Stomach smooth muscle (tissue), 2 donors: ENCODE data around the gene SLMAP.

Experiments
- H3K27ac ChIP-seq: one replicate; pipeline ENCODE4 v1.7.0; 2013; ENCODE audit warnings: mild to moderate bottlenecking, low read length, inconsistent platforms
- H3K27me3 ChIP-seq, 2 donors: one replicate each; pipeline ENCODE4 v1.7.0; 2013; ENCODE audit warnings: low read length in 2 of 2; ENCODE audit not compliant: insufficient read depth in 2 of 2, control insufficient read depth in 1 of 2
- H3K36me3 ChIP-seq, 2 donors: one replicate each; pipeline ENCODE4 v1.7.0; 2013; ENCODE audit warnings: low read length in 2 of 2; ENCODE audit not compliant: control insufficient read depth in 2 of 2, insufficient read depth in 2 of 2
- H3K4me1 ChIP-seq: one replicate; pipeline ENCODE4 v1.7.0; 2013; ENCODE audit warnings: low read length; ENCODE audit not compliant: control insufficient read depth, insufficient read depth
- H3K4me3 ChIP-seq, 2 donors: one replicate each; pipeline ENCODE4 v1.7.0; 2013; ENCODE audit warnings: low read length in 2 of 2
- H3K9ac ChIP-seq, 2 donors: one replicate each; pipeline ENCODE4 v1.7.0; 2013; ENCODE audit warnings: low read length in 2 of 2, mild to moderate bottlenecking in 1 of 2
- H3K9me3 ChIP-seq, 2 donors: one replicate each; pipeline ENCODE4 v1.7.0; 2013; ENCODE audit warnings: low read length in 2 of 2; ENCODE audit not compliant: control insufficient read depth in 2 of 2
- donor health status: healthy.
- donor health status: Pancreatic carcinoma.

The SLMAP gene

DNA sequence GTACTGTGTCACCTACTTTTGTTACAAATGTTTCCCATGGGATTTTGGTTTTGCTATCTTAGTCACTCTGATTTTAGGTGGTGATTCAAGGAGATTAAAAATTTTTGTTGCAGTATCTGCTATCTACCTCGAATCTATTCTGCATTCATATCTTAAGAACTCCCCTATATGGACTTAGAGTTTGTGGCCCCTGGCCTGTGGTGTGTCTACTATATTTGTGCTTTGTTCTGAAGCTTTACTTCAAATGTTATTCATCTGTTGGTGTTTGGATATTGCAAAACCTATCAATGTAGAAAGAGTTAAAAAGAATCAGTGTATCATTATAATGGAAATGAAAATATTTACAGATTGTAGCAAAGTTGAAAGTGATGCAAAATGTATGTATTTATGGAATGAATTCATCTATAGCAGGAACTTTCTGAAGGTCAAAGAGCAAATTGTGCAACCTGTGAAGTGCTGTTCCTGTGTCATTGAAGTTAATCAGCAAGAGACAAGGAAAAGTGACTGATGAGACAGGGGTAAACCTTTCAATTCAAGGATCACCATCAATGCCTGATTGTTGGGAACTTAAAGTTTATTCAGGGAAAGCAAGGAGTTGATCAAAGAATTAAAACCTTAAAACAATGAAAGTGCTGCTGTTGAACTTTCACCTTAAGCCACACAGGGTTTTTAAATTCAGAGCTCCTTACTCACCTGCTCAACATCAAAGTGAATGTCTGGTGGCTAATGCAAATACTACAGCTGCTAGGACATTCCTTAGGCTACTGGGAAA lies 71.0 kb downstream of the SLMAP start:
- Histone ChIP-seq H3K36me3 (peaks cover 3 to 4% of the 10 kb centered on the region in 2 donors), H3K27me3 (no peaks in the 10 kb centered on the region), H3K9me3 (no peaks in the 10 kb centered on the region), H3K4me1 (peaks cover 4% of the 10 kb centered on the region), H3K9ac (no peak overlapping the region), H3K4me3 (no peak overlapping the region), H3K27ac (no peak overlapping the region)

DNA sequence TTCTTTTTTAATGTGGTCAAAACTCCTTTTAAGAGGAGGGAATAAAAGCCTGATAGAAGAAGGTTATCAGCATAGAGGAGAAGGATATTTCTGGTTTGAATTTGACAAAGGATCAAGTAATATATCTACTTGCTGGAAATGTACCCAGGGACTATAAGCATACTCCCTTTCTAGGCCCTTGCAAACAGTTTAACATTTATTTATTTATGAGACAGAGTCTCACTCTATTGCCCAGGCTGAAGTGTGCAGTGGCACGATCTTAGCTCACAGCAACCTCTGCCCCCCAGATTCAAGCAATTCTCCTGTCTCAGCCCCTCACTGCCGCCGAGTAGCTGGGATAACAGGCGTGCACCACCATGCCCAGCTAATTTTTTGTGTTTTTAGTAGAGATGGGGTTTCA lies 71.6 kb downstream of the SLMAP start:
- Histone ChIP-seq H3K36me3 (peaks cover 3 to 4% of the 10 kb centered on the region in 2 donors), H3K27ac (no peak overlapping the region), H3K9me3 (no peaks in the 10 kb centered on the region), H3K4me3 (no peak overlapping the region), H3K9ac (no peak overlapping the region), H3K27me3 (no peaks in the 10 kb centered on the region), H3K4me1 (peaks cover 4% of the 10 kb centered on the region)

DNA sequence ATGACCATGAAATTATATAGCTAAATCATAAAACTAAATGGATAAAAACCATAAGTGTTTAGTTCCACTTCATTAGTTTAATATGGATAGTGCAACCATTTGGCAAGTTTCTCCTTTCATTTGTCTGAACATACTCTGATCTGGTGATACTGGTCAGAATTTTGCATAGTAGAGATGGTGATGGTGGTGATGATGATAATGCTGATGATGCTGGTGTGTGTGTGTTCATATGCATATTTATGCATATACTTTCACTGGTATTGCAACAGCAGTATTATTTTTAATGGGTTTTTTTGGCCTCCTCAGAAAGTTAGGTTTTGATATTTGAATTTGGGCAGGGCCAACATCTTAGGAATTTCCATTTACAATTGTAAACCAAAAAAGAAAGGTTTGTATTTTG lies 76.4 kb downstream of the SLMAP start:
- Histone ChIP-seq H3K27me3 (no peaks in the 10 kb centered on the region), H3K9ac (no peak overlapping the region), H3K4me1 (no peaks in the 10 kb centered on the region)

DNA sequence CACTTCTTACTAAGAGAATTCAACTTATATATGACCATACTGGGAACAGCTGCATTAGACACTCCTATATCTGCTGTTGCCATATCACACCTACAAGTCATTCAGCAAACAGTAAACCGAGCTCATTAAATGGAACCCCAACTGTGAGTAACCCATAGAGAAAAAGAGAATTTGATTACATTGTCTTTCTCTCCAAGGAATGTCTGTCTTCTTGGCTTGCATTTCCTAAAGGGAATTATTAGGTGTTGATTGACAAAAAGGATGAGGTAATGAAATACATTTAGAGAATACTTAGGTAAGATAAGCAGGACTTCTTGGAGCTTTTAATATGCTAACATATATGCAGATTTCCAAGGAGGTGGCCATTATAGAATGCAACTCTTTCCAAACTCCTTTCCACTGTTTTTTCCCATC lies 76.8 kb downstream of the SLMAP start:
- no peaks in the 10 kb centered on the region for H3K4me1 ChIP-seq
- H3K9me3 ChIP-seq, result no peaks in the 10 kb centered on the region
- H3K9ac ChIP-seq, result no peak overlapping the region
- no peaks in the 10 kb centered on the region for H3K27me3 ChIP-seq
- peaks cover 3 to 4% of the 10 kb centered on the region in 2 donors for H3K36me3 ChIP-seq
- H3K4me3 ChIP-seq, result no peak overlapping the region
- no peak overlapping the region for H3K27ac ChIP-seq

More for the DNA sequence above, 76.4 kb downstream of the SLMAP start:
- no peak overlapping the region for H3K27ac ChIP-seq
- peaks cover 3 to 4% of the 10 kb centered on the region in 2 donors for H3K36me3 ChIP-seq
- no peak overlapping the region for H3K4me3 ChIP-seq
- no peaks in the 10 kb centered on the region for H3K9me3 ChIP-seq

DNA sequence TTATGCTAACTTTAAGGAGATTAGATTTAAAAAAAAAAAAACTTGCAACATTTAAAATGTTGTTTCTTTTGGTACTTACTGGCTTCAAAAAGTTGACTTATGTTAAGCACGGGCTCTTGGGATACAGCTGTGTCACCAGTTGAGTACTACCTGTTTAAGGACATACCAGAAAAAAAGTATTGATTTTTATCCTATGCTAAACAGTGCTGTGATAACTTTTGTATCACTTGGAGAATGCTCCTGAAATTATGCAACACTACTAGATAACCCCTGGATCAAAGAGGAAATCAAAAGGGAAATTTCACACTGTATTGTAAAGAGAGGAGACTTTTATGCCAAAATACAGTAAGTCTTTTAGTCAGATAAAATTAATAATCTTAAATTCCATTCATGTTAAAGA lies 77.7 kb downstream of the SLMAP start:
- no peak overlapping the region for H3K4me3 ChIP-seq
- H3K36me3 ChIP-seq, result peaks cover 3 to 4% of the 10 kb centered on the region in 2 donors
- no peaks in the 10 kb centered on the region for H3K4me1 ChIP-seq
- H3K9ac ChIP-seq, result no peak overlapping the region
- H3K9me3 ChIP-seq, result no peaks in the 10 kb centered on the region
- H3K27ac ChIP-seq, result no peak overlapping the region
- H3K27me3 ChIP-seq, result no peaks in the 10 kb centered on the region

DNA sequence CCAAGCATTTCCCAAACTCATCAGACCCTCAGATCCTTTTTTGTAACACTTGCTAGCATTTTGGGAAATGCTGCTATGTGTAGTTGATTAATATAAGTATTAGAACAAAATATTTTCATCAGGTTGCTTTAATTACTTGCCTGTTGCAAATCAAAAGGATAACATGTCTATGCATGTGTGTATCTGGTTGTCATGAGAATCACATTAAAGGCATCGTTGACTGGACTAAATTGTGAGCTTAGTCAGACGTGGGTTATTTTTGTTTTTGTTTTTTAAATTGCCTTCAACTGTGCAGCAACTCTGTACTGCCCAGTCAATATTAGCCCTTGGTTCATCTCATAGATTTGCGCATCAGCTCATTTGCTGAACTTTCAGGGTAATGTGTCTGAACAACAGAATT lies 81.6 kb downstream of the SLMAP start:
- Histone ChIP-seq H3K9ac (no peak overlapping the region), H3K4me3 (no peak overlapping the region), H3K9me3 (no peaks in the 10 kb centered on the region), H3K27ac (no peak overlapping the region), H3K27me3 (no peaks in the 10 kb centered on the region), H3K4me1 (no peaks in the 10 kb centered on the region), H3K36me3 (no peaks in the 10 kb centered on the region)

DNA sequence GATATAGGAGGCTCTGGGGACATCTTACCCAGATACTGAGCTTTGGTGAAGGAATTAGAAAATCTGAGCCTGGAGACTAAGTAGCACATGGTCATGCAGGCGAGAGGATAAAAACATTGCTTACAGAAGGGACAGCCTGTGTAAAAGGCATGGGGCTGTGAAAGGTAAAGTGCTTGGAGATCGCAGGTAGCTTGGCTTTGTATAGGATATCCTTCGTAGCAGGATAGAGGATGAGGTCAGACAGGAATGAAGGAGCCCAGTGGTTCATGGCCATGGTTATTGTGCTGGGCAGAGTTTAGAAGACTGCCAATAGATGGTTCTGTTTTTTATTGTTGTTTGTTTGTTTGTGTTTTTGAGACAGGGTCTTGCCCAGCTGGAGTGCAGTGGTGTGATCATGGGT lies 82.5 kb downstream of the SLMAP start:
- no peaks in the 10 kb centered on the region for H3K9me3 ChIP-seq
- H3K4me1 ChIP-seq, result no peaks in the 10 kb centered on the region
- H3K4me3 ChIP-seq, result no peak overlapping the region
- no peaks in the 10 kb centered on the region for H3K27me3 ChIP-seq
- H3K9ac ChIP-seq, result no peak overlapping the region
- no peak overlapping the region for H3K27ac ChIP-seq
- H3K36me3 ChIP-seq, result no peaks in the 10 kb centered on the region

DNA sequence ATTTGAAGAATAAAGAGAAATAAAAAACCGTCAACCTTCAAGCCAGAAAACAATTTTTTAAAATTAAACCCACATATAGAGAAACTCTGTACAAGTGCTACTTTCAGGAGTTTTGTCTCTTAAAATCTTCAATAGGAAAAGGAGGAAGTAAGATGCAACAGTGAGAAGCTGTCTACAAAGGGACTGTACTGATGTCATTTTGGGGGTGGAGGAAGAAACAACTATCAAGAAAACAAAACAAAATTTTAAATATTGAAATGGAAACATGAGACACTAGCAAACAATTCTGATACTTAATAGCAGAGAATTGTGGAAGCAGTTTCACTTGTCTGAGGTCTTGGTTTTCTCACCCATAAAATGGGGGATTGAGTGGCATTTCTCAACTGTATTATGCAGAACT lies 84.4 kb downstream of the SLMAP start:
- no peak overlapping the region for H3K4me3 ChIP-seq
- no peaks in the 10 kb centered on the region for H3K9me3 ChIP-seq
- no peak overlapping the region for H3K27ac ChIP-seq
- H3K27me3 ChIP-seq, result no peaks in the 10 kb centered on the region
- no peaks in the 10 kb centered on the region for H3K4me1 ChIP-seq
- H3K36me3 ChIP-seq, result no peaks in the 10 kb centered on the region
- H3K9ac ChIP-seq, result no peak overlapping the region

DNA sequence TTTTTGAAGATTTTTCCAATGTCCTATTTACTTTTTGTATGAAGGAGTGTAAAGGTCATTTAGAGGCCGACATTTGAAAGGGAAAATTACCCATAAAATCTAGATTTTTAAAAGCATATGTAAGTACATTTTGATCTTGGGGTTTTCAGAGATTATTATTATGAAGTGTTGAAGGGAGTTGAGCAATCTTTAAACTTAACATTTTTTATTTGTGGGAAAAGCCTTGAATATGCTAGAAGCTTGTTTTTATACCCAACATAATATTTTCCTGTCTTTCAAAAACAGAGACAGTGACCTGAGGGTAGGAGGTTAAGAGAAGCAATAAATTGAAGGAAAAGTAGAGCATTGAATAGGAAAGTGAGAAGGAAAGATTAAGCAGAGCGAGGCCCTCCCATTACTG lies 85.7 kb downstream of the SLMAP start:
- no peak overlapping the region for H3K27ac ChIP-seq
- H3K4me1 ChIP-seq, result no peaks in the 10 kb centered on the region
- no peaks in the 10 kb centered on the region for H3K36me3 ChIP-seq
- H3K4me3 ChIP-seq, result no peak overlapping the region
- no peaks in the 10 kb centered on the region for H3K27me3 ChIP-seq
- no peaks in the 10 kb centered on the region for H3K9me3 ChIP-seq
- no peak overlapping the region for H3K9ac ChIP-seq

DNA sequence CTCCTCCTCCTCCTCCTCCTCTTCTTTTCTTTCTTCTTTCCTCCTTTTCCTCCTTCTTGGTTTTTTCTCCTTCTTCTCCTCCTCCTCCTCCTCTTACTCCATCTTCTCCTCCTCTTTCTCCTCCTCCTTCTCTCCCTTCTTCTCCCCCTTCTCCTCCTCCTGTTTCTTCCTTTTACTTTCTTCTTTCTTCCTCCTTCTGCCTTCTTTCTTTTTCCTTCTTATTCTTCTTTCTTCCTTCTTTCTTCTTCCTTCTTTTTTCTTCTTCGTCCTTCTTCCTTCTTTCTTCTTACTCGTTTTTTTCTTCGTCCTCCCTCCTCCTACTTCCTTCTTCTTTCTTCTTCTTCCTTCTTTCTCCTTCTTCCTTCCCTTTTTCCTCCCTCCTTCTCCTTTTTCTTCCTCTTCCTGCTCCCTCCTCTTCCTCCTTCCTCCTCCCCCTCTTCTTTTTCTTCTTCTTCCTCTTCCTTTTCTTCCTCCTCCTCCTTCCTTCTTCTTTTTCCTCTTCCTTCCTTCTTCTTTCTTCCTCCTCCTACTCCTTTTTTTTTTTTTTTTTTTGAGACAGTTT lies 92.1 kb downstream of the SLMAP start:
- Histone ChIP-seq H3K36me3 (no peaks in the 10 kb centered on the region), H3K4me1 (no peaks in the 10 kb centered on the region), H3K27ac (no peak overlapping the region), H3K9ac (no peak overlapping the region), H3K4me3 (no peak overlapping the region), H3K27me3 (no peaks in the 10 kb centered on the region), H3K9me3 (no peaks in the 10 kb centered on the region)

DNA sequence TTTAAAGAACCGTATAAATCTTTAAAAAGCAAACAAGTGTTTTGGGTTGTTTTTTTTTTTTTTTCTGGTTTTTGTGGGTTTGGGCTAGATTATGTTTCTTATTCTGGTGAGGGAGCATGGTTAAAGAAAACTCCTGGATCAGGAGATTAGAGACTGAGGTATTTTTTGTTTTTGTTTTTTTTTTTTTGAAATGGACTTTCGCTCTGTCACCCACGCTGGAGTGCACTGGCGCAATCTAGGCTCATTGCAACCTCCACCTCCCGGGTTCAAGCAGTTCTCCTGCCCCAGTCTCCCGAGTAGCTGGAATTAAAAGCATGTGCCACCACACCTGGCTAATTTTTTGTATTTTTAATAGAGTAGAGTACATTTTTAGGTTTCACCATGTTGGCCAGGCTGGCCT lies 95.2 kb downstream of the SLMAP start:
- Histone ChIP-seq H3K27ac (no peak overlapping the region), H3K4me3 (no peak overlapping the region), H3K9me3 (no peaks in the 10 kb centered on the region), H3K36me3 (no peaks in the 10 kb centered on the region), H3K27me3 (no peaks in the 10 kb centered on the region), H3K9ac (no peak overlapping the region), H3K4me1 (no peaks in the 10 kb centered on the region)
